Suprapubic skin (tissue), 4 donors: ENCODE data around the gene NLRC5. TPM values are rescaled to one million over a fixed set of nuclear protein-coding genes. Genes with fewer than 3 reads are reported as not detected.

Source experiments
- DNase-seq, 2 donors: peaks; one replicate each; pipeline ENCODE4 v3.0.0-alpha.2; 2019; ENCODE audit warnings: low spot score in 2 of 2
- H3K27ac ChIP-seq: fragments of 200-600 bp; sonication (generic); one replicate; pipeline ENCODE4 v1.5.1; 2019
- H3K27me3 ChIP-seq: fragments of 200-600 bp; sonication (generic); one replicate; pipeline ENCODE4 v1.5.1; 2019
- H3K36me3 ChIP-seq: fragments of 200-600 bp; sonication (generic); one replicate; pipeline ENCODE4 v1.5.1; 2019
- H3K4me1 ChIP-seq: fragments of 200-600 bp; sonication (generic); one replicate; pipeline ENCODE4 v1.5.1; 2019
- H3K4me3 ChIP-seq: fragments of 200-600 bp; sonication (generic); one replicate; pipeline ENCODE4 v1.5.1; 2019; ENCODE audit warnings: mild to moderate bottlenecking
- H3K9me3 ChIP-seq: fragments of 200-600 bp; sonication (generic); one replicate; pipeline ENCODE4 v1.5.1; 2019
- CTCF ChIP-seq, 2 donors: fragments of 200-600 bp in 1 of 2; fragments of 450-650 bp in 1 of 2; sonication (generic) in 1 of 2; IDR thresholded peaks; one replicate each; pipeline ENCODE4 v1.5.1; 2016 to 2019; ENCODE audit warnings: antibody characterized with exemption in 2 of 2, mild to moderate bottlenecking in 1 of 2, moderate library complexity in 1 of 2
- EP300 ChIP-seq: sonication (generic); formaldehyde crosslinking; IDR thresholded peaks from one replicate; pipeline ENCODE4 v1.6.1; 2017; ENCODE audit warnings: antibody characterized with exemption
- POLR2A ChIP-seq, 2 donors: fragments of 450-650 bp; IDR thresholded peaks; one replicate each; pipeline ENCODE4 v1.6.1; 2017; ENCODE audit warnings: antibody characterized with exemption in 2 of 2, mild to moderate bottlenecking in 2 of 2, moderate library complexity in 2 of 2
- POLR2AphosphoS5 ChIP-seq, 3 donors: sonication (generic); formaldehyde crosslinking; IDR thresholded peaks; one replicate each; pipeline ENCODE4 v1.6.1; 2017; ENCODE audit warnings: antibody characterized with exemption in 3 of 3
- WGBS: methylation state at CpG from one replicate; pipeline ENCODE4 v1.1.5; 2018; 5-methylcytosine and 5-hydroxymethylcytosine counted together
- total RNA-seq, 4 donors: library from RNA; depleted of rRNA; stranded (reverse); fragments of >200 nt; gene quantifications; one replicate each; pipeline ENCODE4 v1.1.0, GENCODE V29; 2016

The NLRC5 gene
- total RNA-seq, 4 donors from 2014 or later = 36.9 to 133 (median 54.4) TPM

GRCh38 chr16:57113042-57113453 lies 123.7 kb downstream of the NLRC5 start:
- H3K36me3 ChIP-seq = peaks cover 31% of the 10 kb centered on the region
- no peaks in the 10 kb centered on the region for H3K9me3 ChIP-seq
- H3K27ac ChIP-seq = no peak overlapping the region
- no peaks in the 10 kb centered on the region for H3K27me3 ChIP-seq
- DNase-seq = no peak
- WGBS = 95% methylated on average over 12 of the region's 14 CpGs
- peaks cover 4% of the 10 kb centered on the region for H3K4me1 ChIP-seq
- H3K4me3 ChIP-seq = no peak overlapping the region
- no peak for TF ChIP-seq EP300
- TF ChIP-seq CTCF (IDR thresholded peaks at IDR 0.05) = no peak
- no peak for TF ChIP-seq POLR2AphosphoS5 (IDR thresholded peaks at IDR 0.05)
- TF ChIP-seq POLR2A (IDR thresholded peaks at IDR 0.05) = no peak

GRCh38 chr16:57113664-57114063 lies 124.3 kb downstream of the NLRC5 start:
- DNase-seq = no peak
- Histone ChIP-seq H3K36me3 (peaks cover 31% of the 10 kb centered on the region), H3K4me3 (no peak overlapping the region), H3K4me1 (peaks cover 4% of the 10 kb centered on the region), H3K27me3 (no peaks in the 10 kb centered on the region), H3K9me3 (no peaks in the 10 kb centered on the region), H3K27ac (no peak overlapping the region)
- TF ChIP-seq POLR2A (IDR thresholded peaks at IDR 0.05) = no peak
- 100% methylated on average over 1 of the region's 5 CpGs for WGBS

GRCh38 chr16:57115168-57115513 lies 125.8 kb downstream of the NLRC5 start:
- Histone ChIP-seq H3K27ac (no peak overlapping the region), H3K4me1 (peaks cover 4% of the 10 kb centered on the region), H3K4me3 (no peak overlapping the region), H3K27me3 (no peaks in the 10 kb centered on the region), H3K36me3 (peaks cover 39% of the 10 kb centered on the region), H3K9me3 (no peaks in the 10 kb centered on the region)
- WGBS = 65% methylated on average over 10 of the region's 10 CpGs
- no peak for DNase-seq
- TF ChIP-seq EP300 = no peak
- no peak for TF ChIP-seq CTCF (IDR thresholded peaks at IDR 0.05)
- no peak for TF ChIP-seq POLR2A (IDR thresholded peaks at IDR 0.05)
- no peak for TF ChIP-seq POLR2AphosphoS5 (IDR thresholded peaks at IDR 0.05)

- H3K4me1 ChIP-seq = peaks cover 4% of the 10 kb centered on the region
- no peak for DNase-seq
- no peaks in the 10 kb centered on the region for H3K27me3 ChIP-seq
- peaks cover 41% of the 10 kb centered on the region for H3K36me3 ChIP-seq
- no peak for TF ChIP-seq POLR2A (IDR thresholded peaks at IDR 0.05)
- TF ChIP-seq POLR2AphosphoS5 (IDR thresholded peaks at IDR 0.05) = no peak
- no peak for TF ChIP-seq CTCF (IDR thresholded peaks at IDR 0.05)
- no peak for TF ChIP-seq EP300
- H3K27ac ChIP-seq = no peak overlapping the region
- no peaks in the 10 kb centered on the region for H3K9me3 ChIP-seq
- H3K4me3 ChIP-seq = no peak overlapping the region
- 73% methylated on average over 21 of the region's 25 CpGs for WGBS
These were observed 126.3 kb downstream of the NLRC5 start for GRCh38 chr16:57115514-57116182.

- Histone ChIP-seq H3K4me3 (no peak overlapping the region), H3K27ac (no peak overlapping the region), H3K27me3 (no peaks in the 10 kb centered on the region), H3K4me1 (peaks cover 4% of the 10 kb centered on the region), H3K36me3 (peaks cover 55% of the 10 kb centered on the region), H3K9me3 (no peaks in the 10 kb centered on the region)
- DNase-seq = no peak
- WGBS = 90% methylated on average over 2 of the region's 2 CpGs
- TF ChIP-seq POLR2A (IDR thresholded peaks at IDR 0.05) (no peak), CTCF (IDR thresholded peaks at IDR 0.05) (no peak), POLR2AphosphoS5 (IDR thresholded peaks at IDR 0.05) (no peak), EP300 (no peak)
These were observed 129.2 kb downstream of the NLRC5 start for GRCh38 chr16:57118461-57119084.
